HepG2 (cell line): Measurements from ENCODE around the gene APOC4.

Experiments
- EP300 ChIP-seq, 3 experiments: sonication (generic) in 1 of 3; formaldehyde crosslinking in 1 of 3; IDR thresholded peaks; 2 replicates each; pipeline versions ENCODE4 v1.5.1 to v1.6.1; 2011 to 2020; ENCODE audit warnings: low read depth in 2 of 3, low read length in 2 of 3, borderline replicate concordance in 1 of 3, improper control_type of control experiment in 1 of 3, mild to moderate bottlenecking in 1 of 3, missing genetic modification reagents in 1 of 3, moderate library complexity in 1 of 3
- IRF2 ChIP-seq: IDR thresholded peaks from 2 replicates; pipeline ENCODE4 v1.6.1; 2018; ENCODE audit warnings: missing genetic modification reagents, missing compliant biosample characterization
- JUND ChIP-seq: sonication (generic); formaldehyde crosslinking; IDR thresholded peaks from 2 replicates; pipeline ENCODE4 v1.8.0; 2022; ENCODE audit warnings: mild to moderate bottlenecking, missing genetic modification reagents
- KDM1A ChIP-seq: IDR thresholded peaks from 2 replicates; pipeline ENCODE4 v1.6.1; 2016; ENCODE audit warnings: missing compliant biosample characterization
- MAF1 ChIP-seq: sonication (generic); formaldehyde crosslinking; IDR thresholded peaks from 2 replicates; pipeline ENCODE4 v1.5.0; 2020; ENCODE audit warnings: missing genetic modification reagents, borderline replicate concordance
- POLR2A ChIP-seq, 2 experiments: IDR thresholded peaks; 2 replicates each; pipeline ENCODE4 v1.6.1; 2011; ENCODE audit warnings: low read depth in 2 of 2, low read length in 2 of 2, mild to moderate bottlenecking in 1 of 2, moderate library complexity in 1 of 2; ENCODE audit not compliant: insufficient read depth in 1 of 2
- POLR2AphosphoS5 ChIP-seq: IDR thresholded peaks from 2 replicates; pipeline ENCODE4 v1.6.1; 2012; ENCODE audit warnings: low read depth, low read length
- TCF12 ChIP-seq, 2 experiments: fragments of 450-650 bp in 1 of 2; sonication (generic) in 1 of 2; formaldehyde crosslinking in 1 of 2; IDR thresholded peaks; 2 replicates each; pipeline versions ENCODE4 v1.6.1 to v1.8.0; 2017 to 2022; ENCODE audit warnings: antibody characterized with exemption in 1 of 2, mild to moderate bottlenecking in 1 of 2, missing genetic modification reagents in 1 of 2, moderate library complexity in 1 of 2
- ZNF644 ChIP-seq: IDR thresholded peaks from 2 replicates; pipeline ENCODE4 v1.6.1; 2016; ENCODE audit warnings: low read depth
- ZZZ3 ChIP-seq: sonication (generic); formaldehyde crosslinking; IDR thresholded peaks from 2 replicates; pipeline ENCODE4 v1.4.0; 2020; ENCODE audit warnings: missing genetic modification reagents, mild to moderate bottlenecking, borderline replicate concordance
- TF ChIP-seq, protein P1 (sequence below): sonication (generic); formaldehyde crosslinking; IDR thresholded peaks from 2 replicates; pipeline ENCODE4 v1.4.0; 2020; ENCODE audit warnings: missing genetic modification reagents

GRCh38 chr19:44960906-44961728, 19.1 kb downstream of the APOC4 start:
- no peak; a peak in 1 of 4 replicates for TF ChIP-seq POLR2A (IDR thresholded peaks at IDR 0.05; ENCODE audit: insufficient read depth in 1 of 2, low read depth in 2 of 2, low read length in 2 of 2)
- TF ChIP-seq MAF1 (CRISPR knock-in tag) = no peak
- TF ChIP-seq ZNF644 (CRISPR knock-in tag) = no peak
- TF ChIP-seq, protein P1, sequence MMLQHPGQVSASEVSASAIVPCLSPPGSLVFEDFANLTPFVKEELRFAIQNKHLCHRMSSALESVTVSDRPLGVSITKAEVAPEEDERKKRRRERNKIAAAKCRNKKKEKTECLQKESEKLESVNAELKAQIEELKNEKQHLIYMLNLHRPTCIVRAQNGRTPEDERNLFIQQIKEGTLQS (CRISPR knock-in tag) = no peak
- no peak for TF ChIP-seq EP300 (IDR thresholded peaks at IDR 0.05; ENCODE audit: low read depth in 2 of 2, low read length in 2 of 2)
- no peak for TF ChIP-seq EP300 (CRISPR knock-in tag; IDR thresholded peaks at IDR 0.05; ENCODE audit: borderline replicate concordance)
- TF ChIP-seq KDM1A = no peak
- TF ChIP-seq JUND (CRISPR knock-in tag) = no peak
- no peak for TF ChIP-seq TCF12 (IDR thresholded peaks at IDR 0.05)
- TF ChIP-seq TCF12 (CRISPR knock-in tag; IDR thresholded peaks at IDR 0.05) = no peak
- TF ChIP-seq POLR2AphosphoS5 = no peak
- TF ChIP-seq IRF2 (CRISPR knock-in tag) = no peak
- no peak for TF ChIP-seq ZZZ3
